GM23248 (cell line): Measurements from ENCODE around the gene UBE3B.

Source experiments
- EZH2 ChIP-seq: fragments of 200-600 bp; sonication (generic); IDR thresholded peaks from 2 replicates; pipeline ENCODE4 v1.6.1; 2018; ENCODE audit warnings: antibody characterized with exemption, mild to moderate bottlenecking; ENCODE audit not compliant: insufficient read depth, poor library complexity, severe bottlenecking
- EZH2phosphoT487 ChIP-seq: fragments of 200-600 bp; sonication (generic); IDR thresholded peaks from 2 replicates; pipeline ENCODE4 v1.6.1; 2018; ENCODE audit warnings: antibody characterized with exemption, moderate library complexity, mild to moderate bottlenecking, low read depth; ENCODE audit not compliant: insufficient read depth

DNA sequence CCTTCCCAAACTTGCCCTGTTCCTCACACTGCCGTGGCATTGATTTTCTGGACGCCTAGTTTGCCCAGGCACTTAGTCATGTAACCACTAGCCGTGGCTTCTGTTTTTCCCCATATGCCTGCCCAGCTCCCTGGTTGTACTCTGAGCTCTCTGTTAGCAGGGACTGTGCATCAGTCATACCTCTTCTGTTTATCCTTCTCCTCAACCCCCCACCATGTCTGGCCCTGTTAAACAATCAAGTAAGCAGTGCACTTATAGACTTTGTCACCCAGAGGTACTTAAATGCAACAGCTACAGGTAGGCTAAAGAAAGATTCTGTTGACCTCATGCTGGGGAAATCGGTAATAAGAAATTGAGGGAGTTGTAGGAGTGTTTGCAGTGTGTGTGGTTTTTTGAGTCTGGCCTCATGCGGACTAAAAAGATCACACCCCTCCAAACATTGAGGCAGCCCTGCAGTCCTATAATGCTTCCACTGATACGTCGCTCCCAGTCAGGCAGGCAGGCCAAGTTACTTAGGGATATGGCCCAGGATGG, 17.0 kb downstream of the UBE3B start:
- no peak for TF ChIP-seq EZH2phosphoT487
- TF ChIP-seq EZH2, result no peak
